ENCODE results near the gene RPP25.

- no peak for TF ChIP-seq CTCF (IDR thresholded peaks at IDR 0.05)
- peak; percentile 82 to 85 for TF ChIP-seq POLR2A (IDR thresholded peaks at IDR 0.05)
Measured at GRCh38 chr15:74956648-74957475, at the start of gene RPP25.

All from Peyer's patch (tissue), 4 donors.